NT2/D1 (cell line): ENCODE data around the gene TTR.

Experiments used
- DNase-seq: peaks from one replicate; pipeline ENCODE4 v3.0.0-alpha.2; 2011; ENCODE audit warnings: low read depth, low spot score
- H3K27me3 ChIP-seq: 2 replicates; pipeline ENCODE4 v1.6.0; 2011; ENCODE audit warnings: mild to moderate bottlenecking; ENCODE audit not compliant: insufficient read length, insufficient read depth
- H3K36me3 ChIP-seq: 2 replicates; pipeline ENCODE4 v1.6.1; 2011; ENCODE audit warnings: mild to moderate bottlenecking, low read length, mixed read lengths; ENCODE audit not compliant: insufficient read depth, insufficient read length
- H3K4me1 ChIP-seq: 2 replicates; pipeline ENCODE4 v1.5.1; 2011; ENCODE audit not compliant: insufficient read depth, insufficient read length
- H3K4me3 ChIP-seq: 2 replicates; pipeline ENCODE4 v1.5.1; 2011; ENCODE audit warnings: low read depth; ENCODE audit not compliant: insufficient read length
- H3K9ac ChIP-seq: 2 replicates; pipeline ENCODE4 v1.6.0; 2011; ENCODE audit warnings: low read depth; ENCODE audit not compliant: insufficient read length
- H3K9me3 ChIP-seq: 2 replicates; pipeline ENCODE4 v1.5.1; 2011; ENCODE audit warnings: mild to moderate bottlenecking, low read length; ENCODE audit not compliant: insufficient read depth
- SUZ12 ChIP-seq: IDR thresholded peaks from 2 replicates; pipeline ENCODE4 v1.6.1; 2011; ENCODE audit not compliant: insufficient read length, insufficient read depth; ENCODE audit errors: extremely low read depth
- YY1 ChIP-seq: IDR thresholded peaks from 2 replicates; pipeline ENCODE4 v1.6.1; 2011; ENCODE audit not compliant: insufficient read length, insufficient read depth
- ZNF274 ChIP-seq: IDR thresholded peaks from 2 replicates; pipeline ENCODE4 v1.6.1; 2011; ENCODE audit warnings: mild to moderate bottlenecking, low read depth, low read length

TTR gene

DNA sequence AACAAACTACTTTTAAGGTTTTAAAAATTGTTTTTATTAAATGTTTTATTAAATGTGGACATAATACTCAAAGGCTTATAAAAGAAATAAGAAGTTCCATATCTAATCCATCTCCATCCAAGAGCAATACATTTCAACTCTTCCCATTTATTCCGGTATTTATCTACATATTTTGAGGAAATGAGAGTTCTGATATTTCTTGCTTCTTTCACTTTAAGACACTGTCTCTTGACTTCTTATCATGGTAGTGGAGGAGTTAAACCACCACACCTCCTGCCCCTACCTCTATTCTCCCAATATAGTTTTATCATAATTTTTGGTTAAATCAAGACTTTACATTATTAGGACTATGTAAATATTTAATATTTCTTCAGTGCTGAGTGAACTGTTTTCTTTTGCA lies 40.7 kb downstream of the TTR start:
- H3K27me3 ChIP-seq, result no peaks in the 10 kb centered on the region
- H3K4me1 ChIP-seq, result no peaks in the 10 kb centered on the region
- H3K9me3 ChIP-seq, result no peaks in the 10 kb centered on the region
- H3K4me3 ChIP-seq, result no peak overlapping the region
- TF ChIP-seq YY1, result no peak
- DNase-seq, result no peak
- no peak overlapping the region for H3K9ac ChIP-seq
- H3K36me3 ChIP-seq, result no peaks in the 10 kb centered on the region

DNA sequence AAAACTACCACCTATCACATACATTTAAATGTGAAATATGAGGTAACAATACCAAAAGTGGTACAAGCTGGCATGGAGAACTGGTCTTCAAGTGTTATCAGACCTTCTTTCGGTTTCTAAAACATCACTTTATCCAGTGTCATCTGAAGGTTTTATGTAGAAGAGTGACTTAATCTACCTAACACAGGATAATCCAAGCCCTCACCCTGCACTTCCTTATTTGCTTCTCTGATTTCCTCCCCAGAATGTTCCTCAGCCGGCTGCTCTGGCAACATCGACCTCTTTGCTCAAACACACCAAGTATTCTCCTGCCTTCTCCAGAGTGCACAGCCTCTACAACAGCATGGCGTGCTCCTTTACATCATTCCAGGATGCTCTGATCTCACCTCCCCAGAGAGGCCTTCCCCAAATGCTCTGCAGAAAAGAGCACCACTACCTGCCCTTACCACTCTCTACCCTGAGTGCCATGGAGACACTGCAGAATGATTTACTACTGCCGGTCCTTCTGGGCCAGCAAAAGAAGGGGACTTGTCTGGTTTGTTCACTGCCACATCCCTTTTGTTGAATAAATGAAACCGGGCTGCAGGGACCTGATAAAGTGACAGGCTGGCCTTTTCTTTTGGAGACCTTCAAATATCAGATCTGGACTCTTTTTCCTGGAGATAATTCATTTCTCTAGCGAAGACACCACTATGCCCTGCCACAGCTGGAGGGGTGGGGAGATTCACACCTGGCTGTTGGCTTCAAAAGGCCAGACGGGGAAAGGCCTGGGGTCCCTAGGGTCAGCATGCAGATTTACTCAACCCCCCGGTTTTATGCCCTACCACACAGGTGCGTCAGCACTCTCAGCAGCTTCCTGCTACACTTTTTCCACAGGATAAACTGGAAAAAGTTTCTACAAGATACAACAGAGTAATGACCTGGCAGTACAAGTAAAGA lies 42.0 kb downstream of the TTR start:
- no peaks in the 10 kb centered on the region for H3K27me3 ChIP-seq
- no peak overlapping the region for H3K9ac ChIP-seq
- no peak overlapping the region for H3K4me3 ChIP-seq
- H3K36me3 ChIP-seq, result no peaks in the 10 kb centered on the region
- no peaks in the 10 kb centered on the region for H3K9me3 ChIP-seq
- DNase-seq, result no peak
- H3K4me1 ChIP-seq, result no peaks in the 10 kb centered on the region
- TF ChIP-seq ZNF274, result no peak
- no peak for TF ChIP-seq SUZ12
- no peak for TF ChIP-seq YY1

GRCh38 chr18:31634331-31634713 lies 42.6 kb downstream of the TTR start:
- DNase-seq, result no peak
- Histone ChIP-seq H3K9ac (no peak overlapping the region), H3K36me3 (no peaks in the 10 kb centered on the region), H3K4me1 (no peaks in the 10 kb centered on the region), H3K27me3 (no peaks in the 10 kb centered on the region), H3K4me3 (no peak overlapping the region), H3K9me3 (no peaks in the 10 kb centered on the region)
- TF ChIP-seq ZNF274 (no peak), SUZ12 (no peak), YY1 (no peak)

- Histone ChIP-seq H3K36me3 (no peaks in the 10 kb centered on the region), H3K27me3 (no peaks in the 10 kb centered on the region), H3K9me3 (no peaks in the 10 kb centered on the region), H3K9ac (no peak overlapping the region), H3K4me3 (no peak overlapping the region), H3K4me1 (no peaks in the 10 kb centered on the region)
- no peak for DNase-seq
- TF ChIP-seq SUZ12 (no peak), ZNF274 (no peak), YY1 (no peak)
Measured at GRCh38 chr18:31636387-31636786, 44.7 kb downstream of the TTR start.

DNA sequence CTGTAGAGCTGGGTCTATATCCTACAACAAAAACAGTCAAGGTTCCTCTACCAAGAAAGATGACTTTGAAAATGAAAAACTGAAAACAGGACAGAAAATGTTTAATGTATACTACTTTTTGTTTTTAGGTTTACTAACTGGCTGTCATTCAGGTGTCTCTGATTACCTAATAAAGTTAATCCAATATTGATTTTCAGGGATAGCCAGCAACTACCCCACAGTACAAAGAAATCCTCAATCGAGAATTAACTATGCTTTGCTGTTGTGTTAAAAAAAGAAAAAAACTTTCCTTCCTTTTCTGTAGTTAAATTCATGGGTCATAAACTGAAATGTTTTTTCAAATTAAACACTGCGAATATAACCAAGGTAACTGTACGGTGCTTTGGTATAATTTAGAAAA lies 45.8 kb downstream of the TTR start:
- no peak overlapping the region for H3K4me3 ChIP-seq
- no peaks in the 10 kb centered on the region for H3K9me3 ChIP-seq
- no peak overlapping the region for H3K9ac ChIP-seq
- no peaks in the 10 kb centered on the region for H3K36me3 ChIP-seq
- H3K4me1 ChIP-seq, result no peaks in the 10 kb centered on the region
- no peak for DNase-seq
- H3K27me3 ChIP-seq, result no peaks in the 10 kb centered on the region
- no peak for TF ChIP-seq SUZ12
- TF ChIP-seq YY1, result no peak
- TF ChIP-seq ZNF274, result no peak

- no peaks in the 10 kb centered on the region for H3K27me3 ChIP-seq
- H3K9ac ChIP-seq, result no peak overlapping the region
- H3K4me1 ChIP-seq, result peaks cover 2% of the 10 kb centered on the region
- DNase-seq, result no peak
- no peaks in the 10 kb centered on the region for H3K9me3 ChIP-seq
- H3K4me3 ChIP-seq, result no peak overlapping the region
- TF ChIP-seq ZNF274 (no peak), YY1 (no peak)
- peaks cover 4% of the 10 kb centered on the region for H3K36me3 ChIP-seq
Measured at GRCh38 chr18:31643003-31643402, 51.3 kb downstream of the TTR start.

- TF ChIP-seq YY1, result no peak
- TF ChIP-seq ZNF274, result no peak
- no peak for TF ChIP-seq SUZ12
- DNase-seq, result no peak
- Histone ChIP-seq H3K9ac (no peak overlapping the region), H3K4me3 (no peak overlapping the region), H3K36me3 (peaks cover 4% of the 10 kb centered on the region), H3K4me1 (peaks cover 2% of the 10 kb centered on the region), H3K27me3 (no peaks in the 10 kb centered on the region), H3K9me3 (no peaks in the 10 kb centered on the region)
Measured at GRCh38 chr18:31645411-31645810, 53.7 kb downstream of the TTR start.
